Stimulated activated CD8-positive, alpha-beta memory T cell treated with anti-CD3 and anti-CD28 coated beads, Interleukin-4, amount 100 ng/mL, for 48 hours (primary cell): ENCODE measurements around the gene MEIS2.

Experiments used
- DNase-seq: peaks from one replicate; pipeline ENCODE4 v3.0.0-alpha.2; 2020

MEIS2 gene

GRCh38 chr15:36887214-36887961 lies 213.0 kb downstream of the MEIS2 start:
- no peak for DNase-seq

GRCh38 chr15:36886701-36887100 lies 213.6 kb downstream of the MEIS2 start:
- DNase-seq = no peak

- no peak for DNase-seq
Measured at GRCh38 chr15:36886191-36886590, 214.2 kb downstream of the MEIS2 start.

GRCh38 chr15:36885771-36886170 lies 214.6 kb downstream of the MEIS2 start:
- no peak for DNase-seq

GRCh38 chr15:36884936-36885635 lies 215.3 kb downstream of the MEIS2 start:
- DNase-seq = no peak

GRCh38 chr15:36884518-36884875 lies 215.9 kb downstream of the MEIS2 start:
- DNase-seq = no peak

GRCh38 chr15:36883713-36884517 lies 216.4 kb downstream of the MEIS2 start:
- peak; percentile 90 for DNase-seq

GRCh38 chr15:36882487-36883131 lies 217.7 kb downstream of the MEIS2 start:
- no peak for DNase-seq

GRCh38 chr15:36882056-36882455 lies 218.3 kb downstream of the MEIS2 start:
- DNase-seq = no peak

GRCh38 chr15:36881516-36881915 lies 218.8 kb downstream of the MEIS2 start:
- no peak for DNase-seq

GRCh38 chr15:36880913-36881460 lies 219.4 kb downstream of the MEIS2 start:
- DNase-seq = no peak

GRCh38 chr15:36880224-36880912 lies 220.0 kb downstream of the MEIS2 start:
- no peak for DNase-seq

GRCh38 chr15:36879568-36880222 lies 220.7 kb downstream of the MEIS2 start:
- no peak for DNase-seq

GRCh38 chr15:36878684-36879262 lies 221.6 kb downstream of the MEIS2 start:
- DNase-seq = no peak

- DNase-seq = no peak
Measured at GRCh38 chr15:36877796-36878683, 222.3 kb downstream of the MEIS2 start.

GRCh38 chr15:36877294-36877693 lies 223.1 kb downstream of the MEIS2 start:
- no peak for DNase-seq

GRCh38 chr15:36875740-36876334 lies 224.5 kb downstream of the MEIS2 start:
- no peak for DNase-seq

GRCh38 chr15:36874930-36875329 lies 225.4 kb downstream of the MEIS2 start:
- DNase-seq = no peak

GRCh38 chr15:36867436-36867835 lies 232.9 kb downstream of the MEIS2 start:
- no peak for DNase-seq

GRCh38 chr15:36866896-36867295 lies 233.5 kb downstream of the MEIS2 start:
- DNase-seq = no peak
